Mucosa of stomach (tissue), 1 donor: Measurements from ENCODE around the gene FGF14.

Experiments
- H3K27me3 ChIP-seq: one replicate; pipeline ENCODE4 v1.7.0; 2013; ENCODE audit warnings: mild to moderate bottlenecking, low read length; ENCODE audit not compliant: control insufficient read depth, insufficient read depth
- H3K36me3 ChIP-seq: one replicate; pipeline ENCODE4 v1.7.0; 2013; ENCODE audit warnings: low read length; ENCODE audit not compliant: control insufficient read depth, insufficient read depth
- H3K4me1 ChIP-seq: one replicate; pipeline ENCODE4 v1.7.0; 2013; ENCODE audit warnings: mild to moderate bottlenecking, low read length; ENCODE audit not compliant: control insufficient read depth, insufficient read depth
- H3K4me3 ChIP-seq: one replicate; pipeline ENCODE4 v1.7.0; 2013; ENCODE audit warnings: low read length
- H3K9ac ChIP-seq: one replicate; pipeline ENCODE4 v1.7.0; 2013; ENCODE audit warnings: mild to moderate bottlenecking, low read length, moderate library complexity
- H3K9me3 ChIP-seq: one replicate; pipeline ENCODE4 v1.7.0; 2013; ENCODE audit warnings: mild to moderate bottlenecking, low read length, moderate library complexity; ENCODE audit not compliant: control insufficient read depth
- donor health status: Pancreatic carcinoma.

The FGF14 gene

DNA sequence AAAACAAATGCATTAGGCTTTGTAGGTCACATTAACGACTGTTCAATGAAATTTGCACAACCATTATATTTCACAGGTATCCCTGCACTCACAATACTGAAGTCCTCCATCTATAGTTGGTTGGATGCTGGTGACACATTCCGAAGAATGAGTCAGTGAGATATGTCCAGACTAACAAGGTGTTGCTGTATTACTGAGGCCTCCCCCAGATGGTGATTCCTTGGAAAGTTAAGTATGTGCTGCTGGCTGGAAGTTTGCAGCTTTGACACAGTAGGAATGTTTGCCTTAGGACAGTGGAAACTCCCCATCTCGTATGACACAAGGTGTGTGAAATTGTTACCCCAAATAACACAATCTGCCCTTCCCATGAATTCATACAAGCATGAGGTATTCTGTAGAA is 46.6 kb downstream of the FGF14 start:
- Histone ChIP-seq H3K36me3 (no peaks in the 10 kb centered on the region), H3K9ac (no peak overlapping the region), H3K9me3 (no peaks in the 10 kb centered on the region), H3K27me3 (no peaks in the 10 kb centered on the region), H3K4me3 (no peak overlapping the region), H3K4me1 (no peaks in the 10 kb centered on the region)

DNA sequence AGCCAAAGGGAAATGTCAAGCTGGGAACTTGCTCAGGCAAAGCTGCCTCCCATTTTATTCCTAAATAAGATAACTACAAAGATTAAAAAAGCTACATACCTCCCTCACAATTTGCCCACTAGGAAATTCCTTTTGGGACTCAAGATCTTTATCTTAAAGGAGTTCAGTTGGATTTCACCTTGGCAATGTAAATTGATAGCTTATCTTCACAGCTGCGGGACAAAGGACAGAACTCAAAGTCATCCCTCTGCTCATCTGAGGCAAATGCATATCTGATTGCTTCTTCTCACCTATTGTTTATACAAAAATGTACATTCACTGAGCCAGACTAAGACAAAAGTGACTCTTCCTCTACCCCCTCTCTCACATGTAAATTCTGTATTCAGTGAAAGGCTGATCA is 47.8 kb downstream of the FGF14 start:
- H3K9ac ChIP-seq, result no peak overlapping the region
- H3K4me3 ChIP-seq, result no peak overlapping the region
- no peaks in the 10 kb centered on the region for H3K27me3 ChIP-seq
- H3K4me1 ChIP-seq, result no peaks in the 10 kb centered on the region
- H3K36me3 ChIP-seq, result no peaks in the 10 kb centered on the region
- H3K9me3 ChIP-seq, result no peaks in the 10 kb centered on the region

DNA sequence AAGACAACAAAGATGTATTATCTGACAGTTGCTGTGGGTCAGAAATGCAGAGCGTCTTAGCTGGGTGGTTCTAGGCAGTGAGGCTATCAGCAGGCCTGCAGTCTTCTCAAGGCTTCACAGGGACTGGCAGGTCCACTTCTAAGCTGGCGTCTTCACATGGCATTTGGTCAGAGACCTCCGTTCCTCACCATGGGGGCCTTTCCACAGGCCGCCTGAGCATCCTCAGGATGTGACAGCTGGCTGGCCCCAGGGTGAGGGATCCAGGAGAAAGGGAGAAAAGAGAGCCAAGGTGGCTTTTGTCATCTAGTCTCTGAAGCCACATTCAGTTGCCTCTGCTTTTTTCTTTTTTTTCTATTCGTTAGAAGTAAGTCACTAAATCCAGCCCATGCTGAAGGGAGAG is 50.3 kb downstream of the FGF14 start:
- Histone ChIP-seq H3K27me3 (no peaks in the 10 kb centered on the region), H3K4me1 (no peaks in the 10 kb centered on the region), H3K9me3 (no peaks in the 10 kb centered on the region), H3K9ac (no peak overlapping the region), H3K36me3 (no peaks in the 10 kb centered on the region), H3K4me3 (no peak overlapping the region)

DNA sequence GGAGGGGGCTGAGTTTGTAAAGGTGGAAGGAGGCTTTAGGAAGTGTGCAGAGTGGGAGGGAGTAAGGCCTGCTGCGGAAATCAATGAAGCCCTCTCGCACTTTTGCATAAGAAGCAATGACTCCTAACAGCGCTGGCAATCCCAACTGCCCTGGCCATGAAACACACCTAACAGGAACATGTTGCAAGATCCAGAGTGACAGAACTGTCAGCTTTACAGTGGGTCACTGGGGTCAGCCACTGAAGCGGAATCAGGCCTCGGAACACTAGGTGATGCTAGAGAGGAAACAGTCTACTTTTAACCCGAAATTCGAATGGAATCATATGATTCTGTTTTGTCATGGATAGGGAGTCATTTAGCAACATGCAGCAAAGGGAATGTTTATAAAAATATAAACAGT is 54.4 kb downstream of the FGF14 start:
- no peaks in the 10 kb centered on the region for H3K4me1 ChIP-seq
- H3K36me3 ChIP-seq, result no peaks in the 10 kb centered on the region
- H3K4me3 ChIP-seq, result no peak overlapping the region
- no peaks in the 10 kb centered on the region for H3K27me3 ChIP-seq
- H3K9ac ChIP-seq, result no peak overlapping the region
- H3K9me3 ChIP-seq, result no peaks in the 10 kb centered on the region

DNA sequence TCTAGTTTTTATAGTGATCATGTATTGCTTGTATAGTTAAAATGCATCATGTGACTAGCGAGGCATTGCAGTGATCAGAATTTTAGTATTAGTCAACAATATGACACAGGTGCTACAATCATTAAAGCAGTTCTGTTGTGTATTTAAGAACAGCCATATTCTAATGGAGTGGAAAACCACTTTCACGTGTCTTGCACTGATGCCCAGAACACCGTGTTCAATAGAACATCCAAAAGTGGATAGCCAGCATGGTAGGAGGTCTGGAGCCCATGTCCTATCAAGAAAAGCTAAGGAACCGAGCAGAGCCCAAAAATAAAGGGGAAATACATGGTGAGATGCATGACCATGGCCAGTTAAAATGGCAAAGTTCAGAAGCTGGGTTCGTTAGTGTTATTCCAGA is 55.1 kb downstream of the FGF14 start:
- Histone ChIP-seq H3K4me1 (no peaks in the 10 kb centered on the region), H3K36me3 (no peaks in the 10 kb centered on the region), H3K27me3 (no peaks in the 10 kb centered on the region), H3K9me3 (no peaks in the 10 kb centered on the region), H3K4me3 (no peak overlapping the region), H3K9ac (no peak overlapping the region)

DNA sequence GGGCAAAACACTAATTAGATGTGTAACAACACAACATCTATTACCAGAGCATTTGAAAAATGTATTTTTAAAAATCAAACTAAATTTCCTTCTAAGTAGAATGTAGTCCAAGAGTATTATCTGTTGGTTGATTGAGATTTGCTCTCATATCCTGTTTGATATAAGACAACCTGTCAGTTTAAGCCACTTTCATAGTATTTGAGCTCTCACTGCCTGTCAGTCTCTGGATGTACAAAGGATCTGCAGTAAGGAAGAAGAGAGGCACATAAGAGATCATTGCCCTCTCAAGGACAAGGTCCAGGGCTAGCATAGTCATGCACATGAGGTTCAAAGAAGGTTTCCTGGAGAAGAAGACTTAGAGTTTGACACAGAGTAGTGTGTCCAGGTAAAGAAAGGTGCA is 57.4 kb downstream of the FGF14 start:
- no peaks in the 10 kb centered on the region for H3K27me3 ChIP-seq
- H3K4me1 ChIP-seq, result no peaks in the 10 kb centered on the region
- no peaks in the 10 kb centered on the region for H3K36me3 ChIP-seq
- H3K9ac ChIP-seq, result no peak overlapping the region
- no peak overlapping the region for H3K4me3 ChIP-seq
- no peaks in the 10 kb centered on the region for H3K9me3 ChIP-seq

DNA sequence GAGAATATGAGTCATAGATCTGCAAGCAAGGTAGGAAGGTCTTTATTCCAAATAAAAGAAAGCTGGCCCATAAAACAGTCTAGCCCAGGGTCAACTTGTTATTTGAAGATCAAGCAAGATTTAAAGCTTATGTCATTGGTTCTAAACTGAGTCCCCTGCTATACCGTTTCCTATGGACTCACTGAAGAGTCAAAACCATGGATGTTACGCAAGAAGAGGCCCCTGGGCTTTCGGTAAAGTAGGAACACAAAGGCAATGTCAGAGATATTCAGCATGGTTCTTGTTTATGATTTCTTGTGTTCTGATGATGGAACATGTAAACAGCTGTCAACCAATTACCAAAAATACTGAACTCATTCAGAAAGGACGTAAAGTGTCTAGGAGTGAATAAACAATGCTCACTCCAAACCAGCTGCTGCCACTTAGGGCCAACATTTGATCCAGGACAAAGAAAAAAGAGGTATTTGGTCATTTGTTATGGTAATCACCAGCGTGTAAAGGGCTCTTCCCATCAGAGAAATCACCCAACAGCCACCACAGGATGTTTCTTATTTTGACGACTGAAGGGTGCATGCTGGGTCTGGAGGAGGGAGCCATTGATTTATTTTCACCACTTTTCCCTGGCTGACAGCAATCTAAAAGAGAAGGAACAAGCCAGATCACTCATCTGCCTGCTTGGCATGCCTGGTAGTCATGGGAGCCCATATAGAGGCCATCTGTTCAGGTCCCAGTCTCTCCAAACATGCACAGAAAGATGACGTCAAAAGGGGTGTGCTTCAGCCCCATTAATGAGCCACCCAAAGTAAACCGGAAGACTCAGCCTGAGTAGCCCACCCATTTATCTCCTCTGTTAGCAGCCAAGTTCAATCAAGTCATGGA is 68.3 kb downstream of the FGF14 start:
- H3K4me3 ChIP-seq, result no peak overlapping the region
- no peaks in the 10 kb centered on the region for H3K9me3 ChIP-seq
- no peaks in the 10 kb centered on the region for H3K27me3 ChIP-seq
- H3K9ac ChIP-seq, result no peak overlapping the region
- no peaks in the 10 kb centered on the region for H3K36me3 ChIP-seq
- H3K4me1 ChIP-seq, result no peaks in the 10 kb centered on the region

DNA sequence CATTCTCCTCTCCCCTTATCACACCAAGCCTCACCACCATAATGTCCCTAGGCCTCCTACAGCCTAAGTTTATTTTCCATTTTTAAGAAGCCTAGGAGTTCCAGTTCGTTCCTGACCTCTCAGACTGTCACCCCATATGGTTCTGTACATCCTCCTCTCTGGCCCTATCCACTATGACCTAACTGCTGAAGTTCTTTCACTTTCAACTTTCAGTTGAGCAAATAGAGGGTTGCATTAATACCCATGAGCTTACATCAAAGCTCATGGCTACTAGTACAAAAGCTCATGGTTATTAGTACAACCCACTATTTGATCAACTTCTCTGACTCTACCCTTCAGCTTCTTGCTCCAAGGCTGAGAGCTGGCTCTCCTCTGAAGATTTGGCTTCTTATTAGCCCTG is 72.9 kb downstream of the FGF14 start:
- no peaks in the 10 kb centered on the region for H3K4me1 ChIP-seq
- no peaks in the 10 kb centered on the region for H3K36me3 ChIP-seq
- H3K9me3 ChIP-seq, result no peaks in the 10 kb centered on the region
- no peak overlapping the region for H3K9ac ChIP-seq
- H3K27me3 ChIP-seq, result no peaks in the 10 kb centered on the region
- no peak overlapping the region for H3K4me3 ChIP-seq

DNA sequence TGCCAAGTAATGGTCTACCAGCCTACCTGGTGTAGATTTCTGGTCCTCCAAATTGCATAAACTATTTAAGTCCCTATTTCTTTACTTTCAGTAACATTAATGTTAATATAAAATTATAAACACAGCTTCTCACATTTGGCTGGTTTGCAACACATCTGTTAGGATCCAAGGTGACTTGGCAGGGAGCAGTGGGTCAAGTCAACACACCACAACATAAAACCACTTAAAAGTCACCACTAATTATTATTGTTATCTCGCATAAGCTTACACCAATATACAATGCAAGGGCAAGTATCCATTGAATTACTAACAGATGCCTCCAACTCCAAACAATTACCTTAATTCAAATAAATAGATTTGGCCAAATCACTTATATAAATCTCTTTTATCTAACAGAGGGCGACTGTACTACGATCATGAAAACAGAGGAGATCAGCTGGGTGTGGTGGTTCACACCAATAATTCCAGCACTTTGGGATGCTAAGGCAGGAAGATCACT is 74.7 kb downstream of the FGF14 start:
- Histone ChIP-seq H3K9me3 (no peaks in the 10 kb centered on the region), H3K27me3 (no peaks in the 10 kb centered on the region), H3K4me3 (no peak overlapping the region), H3K36me3 (no peaks in the 10 kb centered on the region), H3K9ac (no peak overlapping the region), H3K4me1 (no peaks in the 10 kb centered on the region)

DNA sequence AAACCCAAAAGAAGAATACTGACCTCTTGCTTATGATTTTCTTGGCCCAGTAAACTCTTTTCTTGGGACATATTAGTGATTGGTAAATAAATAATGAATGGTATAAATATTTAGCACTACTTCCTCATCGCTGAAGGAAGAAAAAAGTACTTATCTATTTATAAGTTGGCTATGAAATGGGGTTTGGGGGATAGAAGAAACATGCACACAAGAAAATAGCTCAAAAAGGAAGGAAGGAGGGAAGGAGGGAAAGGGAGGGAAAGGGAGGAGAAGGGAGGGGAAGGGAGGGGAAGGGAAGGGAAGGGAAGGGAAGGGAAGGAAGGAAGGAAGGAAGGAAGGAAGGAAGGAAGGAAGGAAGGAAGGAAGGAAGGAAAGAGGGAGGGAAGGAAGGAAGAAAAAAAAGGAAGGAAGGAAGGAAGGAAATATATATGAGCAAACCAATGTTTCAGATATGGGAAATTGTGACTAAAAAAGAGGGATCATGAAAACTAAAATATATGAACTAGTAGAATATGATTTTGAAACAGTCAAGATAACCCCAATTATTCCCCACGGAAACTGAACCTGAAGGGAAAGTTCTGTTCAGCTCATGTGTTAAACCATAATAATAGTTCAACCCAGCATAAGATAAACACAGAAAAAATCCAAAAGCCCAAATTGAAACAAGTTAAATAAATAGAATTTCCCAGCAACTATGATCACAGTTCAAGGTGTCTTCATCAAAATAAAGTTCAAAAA is 75.3 kb downstream of the FGF14 start:
- H3K9me3 ChIP-seq, result no peaks in the 10 kb centered on the region
- H3K36me3 ChIP-seq, result no peaks in the 10 kb centered on the region
- H3K4me3 ChIP-seq, result no peak overlapping the region
- H3K27me3 ChIP-seq, result no peaks in the 10 kb centered on the region
- H3K9ac ChIP-seq, result no peak overlapping the region
- no peaks in the 10 kb centered on the region for H3K4me1 ChIP-seq

DNA sequence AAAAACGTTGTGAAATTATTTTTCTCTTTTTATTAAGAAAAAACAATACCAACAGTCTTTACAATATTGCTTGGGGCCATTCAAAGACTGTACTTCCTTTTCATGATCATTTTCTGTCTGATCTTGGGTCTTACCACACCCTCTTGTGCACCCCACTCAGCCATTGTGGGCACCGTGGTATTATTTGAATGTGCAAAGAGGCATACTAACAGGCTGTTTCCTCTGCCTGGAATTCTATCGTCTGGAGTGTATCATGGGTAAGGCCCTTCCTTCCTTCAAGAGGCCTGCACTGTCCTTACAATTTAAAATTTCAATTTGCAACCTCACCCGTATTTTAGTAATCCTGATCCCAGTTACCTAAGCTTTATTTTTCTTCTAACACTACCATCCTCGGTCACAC is 76.5 kb downstream of the FGF14 start:
- Histone ChIP-seq H3K4me3 (no peak overlapping the region), H3K9me3 (no peaks in the 10 kb centered on the region), H3K27me3 (no peaks in the 10 kb centered on the region), H3K9ac (no peak overlapping the region), H3K4me1 (no peaks in the 10 kb centered on the region), H3K36me3 (no peaks in the 10 kb centered on the region)

DNA sequence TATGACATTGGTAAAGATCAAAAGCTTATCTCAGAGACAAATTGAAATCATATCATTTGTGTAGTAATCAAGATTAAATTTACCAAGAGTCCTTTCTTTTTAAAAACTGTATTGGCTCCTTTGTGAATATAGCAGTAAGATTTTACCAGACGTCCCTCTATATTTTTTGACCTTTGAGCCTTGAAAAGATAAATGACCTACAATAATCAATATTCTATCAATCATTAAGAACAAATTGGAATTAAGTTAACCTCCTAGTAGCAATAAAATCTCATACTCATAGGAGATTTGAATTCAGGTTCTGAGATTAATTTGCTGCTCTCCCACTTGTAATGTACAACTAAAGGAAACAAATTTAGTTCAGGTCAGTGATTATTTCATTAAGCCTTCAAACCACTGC is 78.3 kb downstream of the FGF14 start:
- H3K9ac ChIP-seq, result no peak overlapping the region
- no peaks in the 10 kb centered on the region for H3K27me3 ChIP-seq
- H3K9me3 ChIP-seq, result no peaks in the 10 kb centered on the region
- no peaks in the 10 kb centered on the region for H3K4me1 ChIP-seq
- H3K4me3 ChIP-seq, result no peak overlapping the region
- H3K36me3 ChIP-seq, result no peaks in the 10 kb centered on the region
